Astrocyte (in vitro differentiated cells and primary cell): ENCODE measurements around the gene KLRD1.

ENCODE experiments used
- EZH2 ChIP-seq: IDR thresholded peaks from 2 replicates; pipeline ENCODE4 v1.6.1; 2012; ENCODE audit warnings: mild to moderate bottlenecking, low read length, inconsistent platforms; ENCODE audit not compliant: insufficient read depth
- TF ChIP-seq, protein P1 (sequence below): IDR thresholded peaks from 2 replicates; pipeline ENCODE4 v1.5.1; 2011; ENCODE audit warnings: low read depth, mild to moderate bottlenecking, inconsistent platforms, low read length, moderate library complexity; ENCODE audit not compliant: insufficient read depth

DNA sequence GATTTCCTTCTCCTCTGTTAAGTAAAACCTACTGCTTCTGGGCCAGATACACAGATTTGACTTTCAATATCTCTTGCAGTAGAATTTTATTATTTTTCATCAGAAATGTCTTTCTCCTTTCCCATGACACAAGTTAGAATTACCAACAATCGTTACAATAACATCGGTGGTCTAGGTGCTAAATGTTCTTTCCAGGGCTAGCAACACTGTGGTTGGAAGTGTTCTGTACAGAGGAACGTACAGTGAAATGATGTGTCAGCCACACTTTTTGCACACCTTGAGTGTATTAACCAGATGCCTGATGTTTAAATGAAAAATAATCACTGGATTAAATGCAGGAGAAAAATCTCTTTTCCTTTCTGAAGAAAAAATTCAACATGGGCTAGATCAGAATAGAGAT is 27.7 kb upstream of the KLRD1 start:
- TF ChIP-seq, protein P1, sequence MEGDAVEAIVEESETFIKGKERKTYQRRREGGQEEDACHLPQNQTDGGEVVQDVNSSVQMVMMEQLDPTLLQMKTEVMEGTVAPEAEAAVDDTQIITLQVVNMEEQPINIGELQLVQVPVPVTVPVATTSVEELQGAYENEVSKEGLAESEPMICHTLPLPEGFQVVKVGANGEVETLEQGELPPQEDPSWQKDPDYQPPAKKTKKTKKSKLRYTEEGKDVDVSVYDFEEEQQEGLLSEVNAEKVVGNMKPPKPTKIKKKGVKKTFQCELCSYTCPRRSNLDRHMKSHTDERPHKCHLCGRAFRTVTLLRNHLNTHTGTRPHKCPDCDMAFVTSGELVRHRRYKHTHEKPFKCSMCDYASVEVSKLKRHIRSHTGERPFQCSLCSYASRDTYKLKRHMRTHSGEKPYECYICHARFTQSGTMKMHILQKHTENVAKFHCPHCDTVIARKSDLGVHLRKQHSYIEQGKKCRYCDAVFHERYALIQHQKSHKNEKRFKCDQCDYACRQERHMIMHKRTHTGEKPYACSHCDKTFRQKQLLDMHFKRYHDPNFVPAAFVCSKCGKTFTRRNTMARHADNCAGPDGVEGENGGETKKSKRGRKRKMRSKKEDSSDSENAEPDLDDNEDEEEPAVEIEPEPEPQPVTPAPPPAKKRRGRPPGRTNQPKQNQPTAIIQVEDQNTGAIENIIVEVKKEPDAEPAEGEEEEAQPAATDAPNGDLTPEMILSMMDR: no peak
- no peak for TF ChIP-seq EZH2
